Measurements from ENCODE around the gene GPBAR1. TPM values are rescaled to one million over a fixed set of nuclear protein-coding genes. Genes with fewer than 3 reads are reported as not detected.

The GPBAR1 gene
- total and polyA plus RNA-seq, 9 donors = 0.28 to 3.8 (median 2.1) TPM

GRCh38 chr2:218264773-218265561 is 4.2 kb downstream of the GPBAR1 start:
- TF ChIP-seq CTCF (IDR thresholded peaks at IDR 0.05) = no peak
- TF ChIP-seq EP300 (IDR thresholded peaks at IDR 0.05) = no peak
- no peak for TF ChIP-seq POLR2A (IDR thresholded peaks at IDR 0.05)
- peak in 2 of 5 donors; percentile 20 to 39 for DNase-seq
- Histone ChIP-seq H3K36me3 (no peaks in the 10 kb centered on the region), H3K27ac (no peak overlapping the region), H3K9me3 (no peaks in the 10 kb centered on the region), H3K4me1 (ENCODE audit: insufficient read depth) (peaks cover 11% of the 10 kb centered on the region), H3K4me3 (no peak overlapping the region), H3K27me3 (no peaks in the 10 kb centered on the region)
- 77 to 81% (median 80%) methylated on average over 21 to 22 of the region's 22 CpGs for whole genome bisulfite sequencing, 3 donors
- intact Hi-C loops (cut with DNase I) = loop anchor here in 2 of 4 donors (5.0 kb wide), 2 partner anchors 48 to 78 kb away; partner anchors contain the start of gene ARPC2 (in 2 of the 2)

DNA sequence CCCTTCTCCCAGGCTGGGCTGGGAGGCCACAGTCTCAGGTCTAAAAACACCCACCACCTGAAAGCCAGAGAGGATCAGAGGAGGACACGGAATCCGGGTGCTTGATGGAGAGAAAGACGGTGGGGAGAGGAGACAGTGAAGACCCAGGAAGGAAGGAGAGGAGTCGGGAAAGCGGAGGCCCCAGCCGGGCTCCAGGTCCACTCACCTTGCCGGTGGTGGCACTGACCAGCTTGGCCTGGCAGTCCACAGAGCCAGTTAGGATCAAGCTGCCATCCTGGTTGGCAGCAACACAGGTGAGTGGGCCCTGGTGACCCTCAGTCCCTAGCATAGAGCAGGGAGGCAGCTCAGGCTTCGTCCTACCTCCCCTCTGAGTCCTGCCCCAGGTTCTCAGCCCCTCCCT is 4.8 kb downstream of the GPBAR1 start:
- DNase-seq = peak in 2 of 5 donors; percentile 19 to 34
- TF ChIP-seq EP300 (IDR thresholded peaks at IDR 0.05) (no peak), CTCF (IDR thresholded peaks at IDR 0.05) (no peak), POLR2A (IDR thresholded peaks at IDR 0.05) (no peak)
- Histone ChIP-seq H3K9me3 (no peaks in the 10 kb centered on the region), H3K27ac (no peak overlapping the region), H3K4me1 (ENCODE audit: insufficient read depth) (peaks cover 9% of the 10 kb centered on the region), H3K27me3 (no peaks in the 10 kb centered on the region), H3K36me3 (no peaks in the 10 kb centered on the region), H3K4me3 (no peak overlapping the region)
- intact Hi-C loops (cut with DNase I) = loop anchor here in 2 of 4 donors (5.0 kb wide), 2 partner anchors 48 to 78 kb away; partner anchors contain the start of gene ARPC2 (in 1 of the 2)
- WGBS, 3 donors = 82 to 88% (median 84%) methylated on average over 8 of the region's 8 CpGs

DNA sequence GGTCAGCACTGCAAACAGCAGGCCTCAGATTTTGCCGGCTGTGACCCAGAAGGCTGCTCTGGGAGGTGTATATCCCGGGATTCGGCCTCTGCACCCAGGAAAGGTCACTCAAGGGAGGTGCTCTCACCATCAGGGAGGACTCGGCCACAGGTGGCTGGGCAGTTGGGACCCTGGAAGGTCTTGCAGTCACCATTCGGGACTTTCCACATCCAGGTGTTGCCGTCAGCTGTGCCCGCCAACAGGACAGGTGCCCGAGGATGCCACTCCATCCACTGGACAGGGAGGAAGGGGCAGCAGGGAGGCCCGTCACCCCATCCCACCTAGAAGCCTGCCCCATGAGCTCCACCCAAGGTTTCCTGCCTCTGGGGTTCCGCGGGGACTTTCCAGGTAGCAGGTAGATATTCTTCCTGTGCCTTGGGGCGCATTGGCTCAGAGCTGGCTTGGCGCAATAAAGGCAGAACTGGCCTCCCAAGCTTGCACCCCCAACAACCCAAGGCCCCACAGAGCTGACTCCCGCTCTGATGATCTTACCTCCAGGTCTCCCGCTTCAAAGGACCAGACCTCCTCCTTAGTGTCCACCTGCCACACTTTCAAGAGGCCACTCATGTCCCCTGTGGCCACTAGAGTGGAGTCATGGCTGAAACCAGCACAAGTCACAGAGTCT is 5.6 kb downstream of the GPBAR1 start:
- Histone ChIP-seq H3K27me3 (no peaks in the 10 kb centered on the region), H3K27ac (no peak overlapping the region), H3K36me3 (no peaks in the 10 kb centered on the region), H3K4me1 (ENCODE audit: insufficient read depth) (peaks cover 15% of the 10 kb centered on the region), H3K9me3 (no peaks in the 10 kb centered on the region), H3K4me3 (no peak overlapping the region)
- intact Hi-C loops (cut with DNase I) = loop anchor here in 2 of 4 donors (5.0 kb wide), 2 partner anchors 49 to 79 kb away; partner anchors contain the start of gene ARPC2 (in 1 of the 2)
- TF ChIP-seq POLR2A (IDR thresholded peaks at IDR 0.05) = no peak
- TF ChIP-seq CTCF (IDR thresholded peaks at IDR 0.05) = no peak
- TF ChIP-seq EP300 (IDR thresholded peaks at IDR 0.05) = no peak
- 91 to 95% (median 94%) methylated on average over 15 of the region's 15 CpGs for WGBS, 3 donors
- peak in 2 of 5 donors; percentile 19 to 37 for DNase-seq

- H3K9me3 ChIP-seq = no peaks in the 10 kb centered on the region
- peaks cover 13% of the 10 kb centered on the region for H3K4me1 ChIP-seq (ENCODE audit: insufficient read depth)
- intact Hi-C loops (cut with DNase I) = loop anchor here in 2 of 4 donors (5.0 kb wide), 2 partner anchors 50 to 80 kb away; partner anchors contain the start of gene ARPC2 (in 1 of the 2)
- TF ChIP-seq POLR2A (IDR thresholded peaks at IDR 0.05) (no peak), CTCF (IDR thresholded peaks at IDR 0.05) (no peak), EP300 (IDR thresholded peaks at IDR 0.05) (no peak)
- WGBS, 3 donors = 94 to 98% (median 95%) methylated on average over 6 of the region's 6 CpGs
- H3K27ac ChIP-seq = no peak overlapping the region
- DNase-seq = peak in 1 of 5 donors; percentile 30
- H3K27me3 ChIP-seq = no peaks in the 10 kb centered on the region
- no peak overlapping the region for H3K4me3 ChIP-seq
- H3K36me3 ChIP-seq = no peaks in the 10 kb centered on the region
These were observed 6.4 kb downstream of the GPBAR1 start for GRCh38 chr2:218267259-218267658.

Measured in ovary (tissue), 9 donors.